Measurements from ENCODE around the gene USP19.

- no peak for TF ChIP-seq CTCF (conservative IDR thresholded peaks at IDR 0.05)
- no peak for TF ChIP-seq EZH2 (IDR thresholded peaks at IDR 0.05; ENCODE audit: low read depth)
Observed at GRCh38 chr3:49100046-49100615, 20.5 kb downstream of the USP19 start.
